Kidney (tissue), 14 donors: ENCODE measurements around the gene METRNL. TPM values are rescaled to one million over a fixed set of nuclear protein-coding genes. Genes with fewer than 3 reads are reported as not detected.
"Not testable (repeated sequence)": the region's sequence is repeated elsewhere in the genome, so short reads cannot be mapped to it uniquely, and the experiment has no call there.

Experiments used
- DNase-seq, 5 donors: peaks; one replicate each; pipeline ENCODE4 v3.0.0-alpha.2; 2013 to 2020
- FAIRE-seq: peaks from 2 replicates; lab custom pipeline; 2012; peaks lifted over from hg19 to GRCh38; lab: Jason Lieb, UNC
- H3K27ac ChIP-seq, 2 donors: one replicate each; pipeline ENCODE4 v1.7.0; 2013; ENCODE audit warnings: low read depth in 2 of 2, low read length in 2 of 2, inconsistent platforms in 1 of 2
- H3K27me3 ChIP-seq: one replicate; pipeline ENCODE4 v1.7.1; 2013; ENCODE audit warnings: low read length, inconsistent platforms; ENCODE audit not compliant: control insufficient read depth, insufficient read depth
- H3K36me3 ChIP-seq, 3 donors: one replicate each; pipeline versions ENCODE4 v1.7.0 to v1.7.1; 2013; ENCODE audit warnings: low read length in 3 of 3, control low read depth in 1 of 3, inconsistent platforms in 1 of 3; ENCODE audit not compliant: insufficient read depth in 3 of 3, control insufficient read depth in 2 of 3
- H3K4me1 ChIP-seq, 3 donors: one replicate each; pipeline versions ENCODE4 v1.7.0 to v1.7.1; 2013; ENCODE audit warnings: low read length in 3 of 3, inconsistent platforms in 1 of 3, low read depth in 1 of 3; ENCODE audit not compliant: control insufficient read depth in 2 of 3, insufficient read depth in 2 of 3
- H3K4me3 ChIP-seq, 3 donors: one replicate each; pipeline versions ENCODE4 v1.7.0 to v1.8.1; 2013; ENCODE audit warnings: low read length in 3 of 3, control low read depth in 1 of 3, inconsistent platforms in 1 of 3
- H3K9ac ChIP-seq, 3 donors: one replicate each; pipeline versions ENCODE4 v1.7.0 to v1.7.1; 2013; ENCODE audit warnings: low read length in 3 of 3, control low read depth in 1 of 3, inconsistent platforms in 1 of 3
- H3K9me3 ChIP-seq, 3 donors: one replicate each; pipeline versions ENCODE4 v1.7.0 to v1.7.1; 2013; ENCODE audit warnings: low read length in 3 of 3, control low read depth in 1 of 3, inconsistent platforms in 1 of 3; ENCODE audit not compliant: control insufficient read depth in 2 of 3, insufficient read depth in 1 of 3
- intact Hi-C: fragments of 100-400 bp; cut with DNase I; formaldehyde crosslinking; loops from one replicate; pipeline ENCODE4 v1.11.1; 2022
- polyA plus RNA-seq: library from polyadenylated mRNA; stranded (reverse); fragments of 350-450 nt; fragmentation: Illumina TruSeq; extraction: RNeasy Lipid Tissue Mini Kit (QIAGEN cat#74804); gene quantifications from one replicate; pipeline ENCODE4 v1.2.3, GENCODE V29; 2014; ENCODE audit warnings: low read depth, low replicate concordance; ENCODE audit not compliant: insufficient read depth
- total RNA-seq: library from RNA; stranded (reverse); fragmentation: NEBNext Ultra II Directional; extraction: Animal tissue kit (Norgen Biotek cat#: 25700); gene quantifications from one replicate; pipeline ENCODE4 v1.2.1, GENCODE V29; 2021
- TF ChIP-seq, protein P1 (sequence below): IDR thresholded peaks from 3 replicates; pipeline ENCODE4 v1.5.1; 2012; ENCODE audit warnings: mild to moderate bottlenecking, moderate library complexity, borderline replicate concordance; ENCODE audit not compliant: insufficient read depth; ENCODE audit errors: extremely low read depth
- donor health status: control.
- donor health status: control.
- donor health status: control.
- donor health status: control.
- donor health status: control.
- donor health status: DM: yes; HTN: yes; CAD: no.
- donor health status: Normal renal cell carcinoma (clear cell type).

Gene METRNL
- total and polyA plus RNA-seq, 2 donors from 2014 or later: 61.5 to 107 TPM

DNA sequence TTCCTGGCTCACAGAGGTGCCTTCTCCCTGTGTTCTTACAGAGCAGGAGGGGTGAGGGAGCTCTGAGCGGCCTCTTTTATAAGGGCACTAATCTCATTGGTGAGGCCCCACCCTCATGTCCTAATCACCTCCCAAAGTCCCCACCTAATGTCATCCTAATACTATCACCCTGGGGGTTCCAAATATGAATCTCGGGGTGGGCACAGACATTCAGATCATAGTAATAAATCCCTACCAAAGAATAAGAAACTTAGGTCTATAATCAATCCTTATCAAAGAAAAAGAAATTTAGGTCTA is 32.3 kb upstream of the METRNL start:
- Histone ChIP-seq H3K27me3 (no peaks in the 10 kb centered on the region), H3K4me1 (peaks cover 0 to 6% (median 2%) of the 10 kb centered on the region in 3 donors), H3K9me3 (no peaks in the 10 kb centered on the region), H3K27ac (no peak overlapping the region), H3K9ac (no peak overlapping the region), H3K4me3 (no peak overlapping the region), H3K36me3 (peaks cover 0 to 2% (median 0%) of the 10 kb centered on the region in 3 donors)
- FAIRE-seq: no peak
- intact Hi-C loops: no loop called here
- no peak for DNase-seq
- TF ChIP-seq, protein P1, sequence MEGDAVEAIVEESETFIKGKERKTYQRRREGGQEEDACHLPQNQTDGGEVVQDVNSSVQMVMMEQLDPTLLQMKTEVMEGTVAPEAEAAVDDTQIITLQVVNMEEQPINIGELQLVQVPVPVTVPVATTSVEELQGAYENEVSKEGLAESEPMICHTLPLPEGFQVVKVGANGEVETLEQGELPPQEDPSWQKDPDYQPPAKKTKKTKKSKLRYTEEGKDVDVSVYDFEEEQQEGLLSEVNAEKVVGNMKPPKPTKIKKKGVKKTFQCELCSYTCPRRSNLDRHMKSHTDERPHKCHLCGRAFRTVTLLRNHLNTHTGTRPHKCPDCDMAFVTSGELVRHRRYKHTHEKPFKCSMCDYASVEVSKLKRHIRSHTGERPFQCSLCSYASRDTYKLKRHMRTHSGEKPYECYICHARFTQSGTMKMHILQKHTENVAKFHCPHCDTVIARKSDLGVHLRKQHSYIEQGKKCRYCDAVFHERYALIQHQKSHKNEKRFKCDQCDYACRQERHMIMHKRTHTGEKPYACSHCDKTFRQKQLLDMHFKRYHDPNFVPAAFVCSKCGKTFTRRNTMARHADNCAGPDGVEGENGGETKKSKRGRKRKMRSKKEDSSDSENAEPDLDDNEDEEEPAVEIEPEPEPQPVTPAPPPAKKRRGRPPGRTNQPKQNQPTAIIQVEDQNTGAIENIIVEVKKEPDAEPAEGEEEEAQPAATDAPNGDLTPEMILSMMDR: no peak

DNA sequence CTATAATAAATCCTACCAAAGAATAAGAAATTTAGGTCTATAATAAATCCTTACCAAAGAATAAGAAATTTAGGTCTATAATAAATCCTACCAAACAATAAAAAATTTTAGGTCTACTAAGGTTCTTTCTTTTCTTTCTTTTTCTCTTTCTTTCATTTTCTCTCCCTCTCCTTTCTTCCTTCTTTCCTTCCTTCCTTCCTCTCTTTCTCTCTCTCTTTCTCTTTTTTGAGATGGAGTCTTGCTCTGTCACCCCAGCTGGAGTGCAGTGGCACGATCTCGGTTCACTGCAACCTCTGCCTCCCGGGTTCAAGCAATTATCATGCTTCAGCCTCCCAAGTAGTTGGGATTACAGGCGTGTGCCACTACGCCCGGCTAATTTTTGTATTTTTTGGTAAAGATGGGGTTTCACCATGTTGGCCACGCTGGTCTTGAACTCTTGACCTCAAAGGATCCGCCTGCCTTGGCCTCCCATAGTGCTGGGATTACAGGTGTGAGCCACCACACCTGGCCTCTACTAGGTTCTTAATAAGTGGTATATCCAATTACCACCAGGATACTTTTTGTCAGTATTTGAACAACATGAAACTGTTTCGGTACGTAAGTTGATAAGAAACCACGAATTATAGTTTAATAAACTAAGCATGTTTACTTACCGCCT is 31.5 kb upstream of the METRNL start:
- H3K4me3 ChIP-seq, H3K9me3 ChIP-seq, H3K27me3 ChIP-seq, H3K27ac ChIP-seq, FAIRE-seq, intact Hi-C loops, DNase-seq, H3K9ac ChIP-seq, H3K36me3 ChIP-seq: not testable (repeated sequence)
- H3K4me1 ChIP-seq: peaks cover 0 to 11% (median 5%) of the 10 kb centered on the region in 3 donors

DNA sequence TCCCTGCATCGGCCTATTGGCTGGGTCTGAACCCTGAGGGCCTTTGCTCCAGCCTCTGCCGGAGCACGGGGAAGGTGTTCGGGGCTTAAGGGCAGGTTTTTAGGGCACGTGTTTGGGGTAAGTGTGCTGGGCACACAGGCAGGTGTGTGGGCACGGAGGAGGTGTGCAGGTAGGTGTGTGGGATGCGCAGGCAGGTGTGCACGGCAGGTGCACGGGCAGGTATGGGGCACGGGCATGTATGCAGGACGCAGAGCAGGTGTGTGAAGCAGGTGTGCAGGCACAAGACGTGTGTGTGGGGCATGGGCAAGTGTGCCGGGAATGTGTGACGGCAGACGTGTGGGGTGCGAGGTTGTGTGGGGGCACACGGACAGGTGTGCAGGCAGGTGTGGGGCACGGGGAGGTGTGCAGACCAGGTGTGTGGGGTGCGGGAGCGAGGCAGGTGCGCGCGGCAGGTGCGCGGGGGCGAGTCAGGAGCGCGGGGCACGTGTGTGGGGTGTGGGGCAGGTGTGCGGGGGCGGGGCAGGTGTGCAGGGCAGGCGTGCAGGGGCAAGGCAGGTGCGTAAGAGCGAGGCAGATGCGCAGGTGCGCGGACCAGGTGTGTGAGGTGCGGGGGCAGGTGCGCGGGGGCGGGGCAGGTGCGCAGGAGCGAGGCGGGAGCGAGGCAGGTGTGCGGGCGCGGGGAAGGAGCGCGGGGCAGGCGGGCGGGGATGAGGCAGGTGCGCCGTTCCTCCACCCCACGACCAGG is 28.6 kb upstream of the METRNL start:
- peak overlapping the region in 1 of 3 donors; percentile 60 for H3K9ac ChIP-seq
- DNase-seq (peak in 3 of 5 donors; percentile 31 to 92 (median 88)), FAIRE-seq (no peak)
- H3K9me3 ChIP-seq: no peaks in the 10 kb centered on the region
- H3K4me1 ChIP-seq: peaks cover 5 to 19% (median 5%) of the 10 kb centered on the region in 3 donors
- peaks cover 0 to 2% (median 0%) of the 10 kb centered on the region in 3 donors for H3K36me3 ChIP-seq
- TF ChIP-seq, protein P1: no peak
- intact Hi-C loops: no loop called here
- H3K4me3 ChIP-seq: peak overlapping the region; percentile 48 to 73 (median 67)
- no peaks in the 10 kb centered on the region for H3K27me3 ChIP-seq
- peak overlapping the region; percentile 71 to 77 for H3K27ac ChIP-seq

DNA sequence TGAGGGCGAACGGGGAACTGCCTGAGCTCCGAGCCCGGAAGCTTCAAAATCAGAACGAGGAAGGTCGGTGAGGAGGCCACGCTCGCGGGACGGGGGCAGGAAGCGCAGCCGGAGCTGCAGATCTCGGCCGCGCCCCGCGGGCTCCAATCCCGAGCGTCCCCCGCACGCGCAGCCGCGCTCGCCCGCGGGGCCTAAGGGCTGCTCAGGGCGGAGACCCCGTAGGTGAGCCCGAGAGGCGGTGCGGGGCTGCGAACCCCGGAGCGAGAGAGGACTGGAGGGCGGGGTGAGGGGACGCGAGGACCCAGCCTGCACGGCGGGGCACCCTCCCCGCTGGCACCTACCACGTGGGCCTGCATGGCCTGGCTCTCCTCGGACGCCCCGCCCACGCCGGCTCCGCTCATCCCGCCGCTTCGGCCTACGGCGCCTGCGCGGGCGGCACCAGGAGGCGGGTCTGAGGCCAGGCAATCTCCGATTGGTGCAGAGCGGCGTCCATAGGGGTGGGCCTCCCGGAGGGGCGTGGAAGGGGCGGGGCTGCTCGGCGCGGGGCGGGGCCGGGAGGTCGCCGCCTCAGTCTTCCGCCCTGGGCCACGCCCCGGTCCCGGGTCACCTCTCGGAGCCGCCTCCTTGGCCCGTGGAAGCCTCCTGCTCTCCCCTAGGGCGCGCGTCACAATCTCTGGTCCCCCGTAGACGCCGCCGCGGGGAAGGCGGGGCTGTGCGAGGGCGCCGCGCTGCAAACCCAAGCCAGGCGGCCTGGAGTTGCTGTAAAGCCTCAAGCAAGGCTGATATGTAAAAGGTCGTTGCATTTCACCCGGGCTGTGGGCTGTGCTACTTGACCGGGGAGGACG is 27.8 kb upstream of the METRNL start:
- peak overlapping the region; percentile 48 to 73 (median 67) for H3K4me3 ChIP-seq
- peaks cover 5 to 20% (median 5%) of the 10 kb centered on the region in 3 donors for H3K4me1 ChIP-seq
- TF ChIP-seq, protein P1: no peak
- intact Hi-C loops: no loop called here
- H3K27ac ChIP-seq: peak overlapping the region; percentile 90 to 91
- FAIRE-seq: no peak
- no peaks in the 10 kb centered on the region for H3K9me3 ChIP-seq
- no peaks in the 10 kb centered on the region for H3K27me3 ChIP-seq
- H3K9ac ChIP-seq: peak overlapping the region in 2 of 3 donors; percentile 60 to 61
- peaks cover 0 to 2% (median 0%) of the 10 kb centered on the region in 3 donors for H3K36me3 ChIP-seq
- DNase-seq: peak; percentile 98 to 99 (median 99)
